ENCODE data around the gene GPRC5C. TPM values are rescaled to one million over a fixed set of nuclear protein-coding genes. Genes with fewer than 3 reads are reported as not detected.

Gene GPRC5C
- total RNA-seq, 2 donors from 2014 or later = 56.0 to 67.0 TPM

- H3K27ac ChIP-seq = no peak overlapping the region
- no peaks in the 10 kb centered on the region for H3K27me3 ChIP-seq (replicated peaks; ENCODE audit: insufficient read depth)
- no peaks in the 10 kb centered on the region for H3K36me3 ChIP-seq
- H3K4me1 ChIP-seq (ENCODE audit: control insufficient read depth in 1 of 2, low read depth in 2 of 2) = peaks cover 13 to 30% of the 10 kb centered on the region in 2 donors
- no peak for TF ChIP-seq CTCF (IDR thresholded peaks at IDR 0.05)
- no peaks in the 10 kb centered on the region for H3K9me3 ChIP-seq
- H3K4me3 ChIP-seq = no peak overlapping the region
- ATAC-seq (ENCODE audit: insufficient number of reproducible peaks, low FRiP score, low read depth) = no peak
- no peak for DNase-seq (ENCODE audit: low spot score)
Observed at GRCh38 chr17:74391771-74392170, 40.1 kb upstream of the GPRC5C start.

- DNase-seq (ENCODE audit: low spot score) (no peak), ATAC-seq (ENCODE audit: insufficient number of reproducible peaks, low FRiP score, low read depth) (no peak)
- H3K27ac ChIP-seq = peak overlapping the region; percentile 15 to 37
Observed at GRCh38 chr17:74392848-74393247, 39.0 kb upstream of the GPRC5C start.

GRCh38 chr17:74393346-74393942 is 38.4 kb upstream of the GPRC5C start:
- Histone ChIP-seq H3K9me3 (no peaks in the 10 kb centered on the region), H3K27ac (peak overlapping the region; percentile 15 to 37), H3K27me3 (replicated peaks; ENCODE audit: insufficient read depth) (no peaks in the 10 kb centered on the region), H3K4me1 (ENCODE audit: control insufficient read depth in 1 of 2, low read depth in 2 of 2) (peaks cover 13 to 30% of the 10 kb centered on the region in 2 donors), H3K36me3 (no peaks in the 10 kb centered on the region), H3K4me3 (no peak overlapping the region)
- no peak for DNase-seq (ENCODE audit: low spot score)
- no peak for TF ChIP-seq CTCF (IDR thresholded peaks at IDR 0.05)
- ATAC-seq (ENCODE audit: insufficient number of reproducible peaks, low FRiP score, low read depth) = no peak

More at GRCh38 chr17:74392848-74393247, 39.0 kb upstream of the GPRC5C start:
- no peak for TF ChIP-seq CTCF (IDR thresholded peaks at IDR 0.05)
- Histone ChIP-seq H3K36me3 (no peaks in the 10 kb centered on the region), H3K4me1 (ENCODE audit: control insufficient read depth in 1 of 2, low read depth in 2 of 2) (peaks cover 13 to 30% of the 10 kb centered on the region in 2 donors), H3K27me3 (replicated peaks; ENCODE audit: insufficient read depth) (no peaks in the 10 kb centered on the region), H3K9me3 (no peaks in the 10 kb centered on the region), H3K4me3 (no peak overlapping the region)

GRCh38 chr17:74394275-74394950 is 37.5 kb upstream of the GPRC5C start:
- ATAC-seq (ENCODE audit: insufficient number of reproducible peaks, low FRiP score, low read depth) (no peak), DNase-seq (ENCODE audit: low spot score) (no peak)
- H3K36me3 ChIP-seq = no peaks in the 10 kb centered on the region
- H3K27ac ChIP-seq = peak overlapping the region; percentile 15 to 37
- H3K4me3 ChIP-seq = no peak overlapping the region
- peaks cover 13 to 30% of the 10 kb centered on the region in 2 donors for H3K4me1 ChIP-seq (ENCODE audit: control insufficient read depth in 1 of 2, low read depth in 2 of 2)
- no peaks in the 10 kb centered on the region for H3K27me3 ChIP-seq (replicated peaks; ENCODE audit: insufficient read depth)
- no peak for TF ChIP-seq CTCF (IDR thresholded peaks at IDR 0.05)
- H3K9me3 ChIP-seq = no peaks in the 10 kb centered on the region

GRCh38 chr17:74394977-74395376 is 36.9 kb upstream of the GPRC5C start:
- no peaks in the 10 kb centered on the region for H3K27me3 ChIP-seq (replicated peaks; ENCODE audit: insufficient read depth)
- DNase-seq (ENCODE audit: low spot score) = no peak
- H3K27ac ChIP-seq = peak overlapping the region; percentile 15 to 37
- peaks cover 13 to 30% of the 10 kb centered on the region in 2 donors for H3K4me1 ChIP-seq (ENCODE audit: control insufficient read depth in 1 of 2, low read depth in 2 of 2)
- H3K9me3 ChIP-seq = no peaks in the 10 kb centered on the region
- H3K36me3 ChIP-seq = no peaks in the 10 kb centered on the region
- ATAC-seq (ENCODE audit: insufficient number of reproducible peaks, low FRiP score, low read depth) = no peak
- H3K4me3 ChIP-seq = no peak overlapping the region
- TF ChIP-seq CTCF (IDR thresholded peaks at IDR 0.05) = no peak
